ENCODE data around the gene FAM120A.

DNA sequence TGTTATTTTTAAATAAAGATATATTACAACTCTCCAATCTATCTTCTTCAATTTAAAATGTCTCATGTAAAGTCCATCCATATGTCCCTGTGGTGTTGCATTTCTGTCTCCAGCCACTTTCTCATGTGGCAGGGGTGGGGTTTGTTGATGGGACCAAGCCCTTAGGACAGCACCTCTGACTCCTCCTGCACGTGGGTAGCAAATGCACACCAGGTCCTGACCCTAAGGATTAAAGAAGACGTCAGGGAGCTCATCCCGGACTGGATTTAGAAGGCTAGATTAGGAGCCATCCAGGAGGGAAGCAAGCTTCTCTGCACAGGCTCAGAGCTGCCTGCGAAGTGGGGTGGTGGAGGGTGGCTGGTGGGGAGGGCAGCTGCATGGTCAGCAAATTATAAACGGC is 40.8 kb downstream of the FAM120A start:
- TF ChIP-seq TAF1 (IDR thresholded peaks at IDR 0.05; ENCODE audit: borderline replicate concordance, insufficient read depth, low read length): no peak
- TF ChIP-seq, protein P1, sequence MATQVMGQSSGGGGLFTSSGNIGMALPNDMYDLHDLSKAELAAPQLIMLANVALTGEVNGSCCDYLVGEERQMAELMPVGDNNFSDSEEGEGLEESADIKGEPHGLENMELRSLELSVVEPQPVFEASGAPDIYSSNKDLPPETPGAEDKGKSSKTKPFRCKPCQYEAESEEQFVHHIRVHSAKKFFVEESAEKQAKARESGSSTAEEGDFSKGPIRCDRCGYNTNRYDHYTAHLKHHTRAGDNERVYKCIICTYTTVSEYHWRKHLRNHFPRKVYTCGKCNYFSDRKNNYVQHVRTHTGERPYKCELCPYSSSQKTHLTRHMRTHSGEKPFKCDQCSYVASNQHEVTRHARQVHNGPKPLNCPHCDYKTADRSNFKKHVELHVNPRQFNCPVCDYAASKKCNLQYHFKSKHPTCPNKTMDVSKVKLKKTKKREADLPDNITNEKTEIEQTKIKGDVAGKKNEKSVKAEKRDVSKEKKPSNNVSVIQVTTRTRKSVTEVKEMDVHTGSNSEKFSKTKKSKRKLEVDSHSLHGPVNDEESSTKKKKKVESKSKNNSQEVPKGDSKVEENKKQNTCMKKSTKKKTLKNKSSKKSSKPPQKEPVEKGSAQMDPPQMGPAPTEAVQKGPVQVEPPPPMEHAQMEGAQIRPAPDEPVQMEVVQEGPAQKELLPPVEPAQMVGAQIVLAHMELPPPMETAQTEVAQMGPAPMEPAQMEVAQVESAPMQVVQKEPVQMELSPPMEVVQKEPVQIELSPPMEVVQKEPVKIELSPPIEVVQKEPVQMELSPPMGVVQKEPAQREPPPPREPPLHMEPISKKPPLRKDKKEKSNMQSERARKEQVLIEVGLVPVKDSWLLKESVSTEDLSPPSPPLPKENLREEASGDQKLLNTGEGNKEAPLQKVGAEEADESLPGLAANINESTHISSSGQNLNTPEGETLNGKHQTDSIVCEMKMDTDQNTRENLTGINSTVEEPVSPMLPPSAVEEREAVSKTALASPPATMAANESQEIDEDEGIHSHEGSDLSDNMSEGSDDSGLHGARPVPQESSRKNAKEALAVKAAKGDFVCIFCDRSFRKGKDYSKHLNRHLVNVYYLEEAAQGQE (IDR thresholded peaks at IDR 0.05; ENCODE audit: insufficient read depth in 1 of 2, low read depth in 2 of 2, low read length in 2 of 2): no peak
- TF ChIP-seq SIN3A (IDR thresholded peaks at IDR 0.05; ENCODE audit: borderline replicate concordance, insufficient read depth, low read length): no peak
- TF ChIP-seq POLR2AphosphoS5 (IDR thresholded peaks at IDR 0.05; ENCODE audit: low read depth, low read length): no peak
- no peak for TF ChIP-seq FOXP2 (optimal IDR thresholded peaks at IDR 0.05; ENCODE audit: borderline replicate concordance, extremely low read depth, extremely low read length, insufficient read depth)

Measured in PFSK-1 (cell line).